Keratinocyte (primary cell): ENCODE data around the gene PRKCD. TPM values are rescaled to one million over a fixed set of nuclear protein-coding genes. Genes with fewer than 3 reads are reported as not detected.

Source experiments
- DNase-seq: peaks from one replicate; pipeline ENCODE4 v3.0.0-alpha.2; 2011; ENCODE audit warnings: low read depth, missing footprints, low spot score
- FAIRE-seq: peaks from 2 replicates; lab custom pipeline; 2011; peaks lifted over from hg19 to GRCh38; lab: Jason Lieb, UNC
- H2AFZ ChIP-seq: 2 replicates; pipeline ENCODE4 v1.6.0; 2012; ENCODE audit warnings: low read length, control low read depth, inconsistent platforms; ENCODE audit not compliant: control insufficient read depth
- H3K27ac ChIP-seq: 2 replicates; pipeline ENCODE4 v1.5.1; 2011; ENCODE audit warnings: low read length; ENCODE audit not compliant: control insufficient read depth, insufficient read depth
- H3K27me3 ChIP-seq: 3 replicates; pipeline ENCODE4 v1.6.0; 2011; ENCODE audit warnings: low read length; ENCODE audit not compliant: control insufficient read depth, insufficient read depth; ENCODE audit errors: extremely low read depth
- H3K36me3 ChIP-seq, 2 experiments: 2 replicates in 1 of 2; 3 replicates in 1 of 2; pipeline ENCODE4 v1.5.1; 2011; ENCODE audit warnings: low read length in 2 of 2, mild to moderate bottlenecking in 1 of 2; ENCODE audit not compliant: control insufficient read depth in 2 of 2, insufficient read depth in 2 of 2; ENCODE audit errors: extremely low read depth in 1 of 2
- H3K4me1 ChIP-seq: 3 replicates; pipeline ENCODE4 v1.5.1; 2011; ENCODE audit warnings: low read length; ENCODE audit not compliant: control insufficient read depth, insufficient read depth; ENCODE audit errors: extremely low read depth
- H3K4me2 ChIP-seq: 3 replicates; pipeline ENCODE4 v1.6.0; 2011; ENCODE audit warnings: low read depth, low read length; ENCODE audit not compliant: control insufficient read depth, insufficient read depth; ENCODE audit errors: extremely low read depth
- H3K4me3 ChIP-seq, 3 experiments: fragments of 200-600 bp in 1 of 3; sonication (generic) in 1 of 3; 2 replicates in 2 of 3; 3 replicates in 1 of 3; pipeline ENCODE4 v1.5.1; 2011 to 2016; ENCODE audit warnings: low read length in 3 of 3, mild to moderate bottlenecking in 3 of 3, control low read depth in 2 of 3, inconsistent platforms in 1 of 3, low read depth in 1 of 3, mixed read lengths in 1 of 3, mixed run types in 1 of 3, moderate library complexity in 1 of 3; ENCODE audit not compliant: control insufficient read depth in 2 of 3, insufficient read depth in 2 of 3; ENCODE audit errors: extremely low read depth in 1 of 3
- H3K79me2 ChIP-seq: 2 replicates; pipeline ENCODE4 v1.6.0; 2012; ENCODE audit warnings: low read length; ENCODE audit not compliant: control insufficient read depth, insufficient read depth
- H3K9ac ChIP-seq: 3 replicates; pipeline ENCODE4 v1.6.0; 2011; ENCODE audit warnings: low read length; ENCODE audit not compliant: control insufficient read depth, insufficient read depth; ENCODE audit errors: extremely low read depth
- H3K9me1 ChIP-seq: 3 replicates; pipeline ENCODE4 v1.6.0; 2011; ENCODE audit warnings: low read length; ENCODE audit not compliant: control insufficient read depth, insufficient read depth; ENCODE audit errors: extremely low read depth
- H3K9me3 ChIP-seq: 2 replicates; pipeline ENCODE4 v1.5.1; 2012; ENCODE audit warnings: low read depth, low read length; ENCODE audit not compliant: control insufficient read depth
- H4K20me1 ChIP-seq: 3 replicates; pipeline ENCODE4 v1.6.0; 2011; ENCODE audit warnings: low read length; ENCODE audit not compliant: control insufficient read depth, insufficient read depth; ENCODE audit errors: extremely low read depth
- EZH2 ChIP-seq: IDR thresholded peaks from one replicate; pipeline ENCODE4 v1.6.1; 2012; ENCODE audit warnings: inconsistent platforms, mild to moderate bottlenecking, low read length, moderate library complexity
- dilution Hi-C: fragments of 300-500 bp; cut with MboI; formaldehyde crosslinking; loops from one replicate; pipeline ENCODE4 v1.7.0; 2020; ENCODE audit warnings: low sequenced_read_pairs; ENCODE audit not compliant: extremely low pct_ligation_motif_present
- polyA plus RNA-seq, 5 experiments: library from polyadenylated mRNA; depleted of rRNA in 3 of 5; stranded (reverse) in 3 of 5; stranded (forward) in 1 of 5; unstranded in 1 of 5; fragments of >200 nt; gene quantifications; 1 replicate in 1 of 5; 2 replicates in 3 of 5; 3 replicates in 1 of 5; pipeline versions ENCODE4 v1.2.1 to v1.2.3, GENCODE V29; 2011 to 2012; ENCODE audit warnings: missing spikeins in 2 of 5, low read depth in 1 of 5, low replicate concordance in 1 of 5
- TF ChIP-seq, protein P1 (sequence below), 3 experiments: IDR thresholded peaks in 1 of 3; conservative IDR thresholded peaks in 1 of 3; optimal IDR thresholded peaks in 1 of 3; 2 replicates in 2 of 3; 3 replicates in 1 of 3; pipeline versions ENCODE3 to v1.5.1; 2011; ENCODE audit warnings: low read length in 3 of 3, mild to moderate bottlenecking in 3 of 3, moderate library complexity in 2 of 3, control low read depth in 1 of 3, inconsistent platforms in 1 of 3; ENCODE audit not compliant: insufficient read depth in 2 of 3; ENCODE audit errors: extremely low read depth in 1 of 3

PRKCD gene
- polyA plus RNA-seq, 1 donor (not counting 4 experiments of a cell fraction or from before 2014, with no cell fraction given) = 25.1 TPM

DNA sequence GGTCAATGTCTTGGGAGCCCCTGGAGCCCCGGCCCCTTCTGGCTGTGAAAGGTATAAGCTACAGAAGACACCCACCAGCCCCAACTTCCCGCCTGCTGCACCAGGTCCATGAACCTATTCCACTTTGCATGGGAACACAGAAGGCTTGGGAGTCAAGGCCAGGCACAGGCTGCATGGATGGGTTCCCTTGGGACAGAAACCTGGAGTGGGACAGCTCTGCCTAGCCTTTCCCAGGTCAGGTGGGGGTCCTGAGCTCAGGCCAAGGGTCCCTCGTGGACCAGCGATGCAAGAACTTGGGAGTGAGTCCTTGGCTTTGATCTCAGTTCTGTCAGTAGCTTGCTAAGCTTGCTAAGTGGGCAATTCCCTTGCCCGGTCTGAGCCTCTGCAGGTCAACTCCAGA lies 69.8 kb downstream of the PRKCD start:
- H3K9me1 ChIP-seq = no peaks in the 10 kb centered on the region
- H3K27me3 ChIP-seq = no peaks in the 10 kb centered on the region
- no peak overlapping the region for H3K9ac ChIP-seq
- no peak overlapping the region for H3K4me2 ChIP-seq
- H3K27ac ChIP-seq = no peak overlapping the region
- H3K4me1 ChIP-seq = peaks cover under 1% of the 10 kb centered on the region
- H4K20me1 ChIP-seq = peaks cover 7% of the 10 kb centered on the region
- H3K4me3 ChIP-seq = no peak overlapping the region
- no peaks in the 10 kb centered on the region for H3K9me3 ChIP-seq
- FAIRE-seq = no peak
- dilution Hi-C loops = no loop called here
- TF ChIP-seq, protein P1, sequence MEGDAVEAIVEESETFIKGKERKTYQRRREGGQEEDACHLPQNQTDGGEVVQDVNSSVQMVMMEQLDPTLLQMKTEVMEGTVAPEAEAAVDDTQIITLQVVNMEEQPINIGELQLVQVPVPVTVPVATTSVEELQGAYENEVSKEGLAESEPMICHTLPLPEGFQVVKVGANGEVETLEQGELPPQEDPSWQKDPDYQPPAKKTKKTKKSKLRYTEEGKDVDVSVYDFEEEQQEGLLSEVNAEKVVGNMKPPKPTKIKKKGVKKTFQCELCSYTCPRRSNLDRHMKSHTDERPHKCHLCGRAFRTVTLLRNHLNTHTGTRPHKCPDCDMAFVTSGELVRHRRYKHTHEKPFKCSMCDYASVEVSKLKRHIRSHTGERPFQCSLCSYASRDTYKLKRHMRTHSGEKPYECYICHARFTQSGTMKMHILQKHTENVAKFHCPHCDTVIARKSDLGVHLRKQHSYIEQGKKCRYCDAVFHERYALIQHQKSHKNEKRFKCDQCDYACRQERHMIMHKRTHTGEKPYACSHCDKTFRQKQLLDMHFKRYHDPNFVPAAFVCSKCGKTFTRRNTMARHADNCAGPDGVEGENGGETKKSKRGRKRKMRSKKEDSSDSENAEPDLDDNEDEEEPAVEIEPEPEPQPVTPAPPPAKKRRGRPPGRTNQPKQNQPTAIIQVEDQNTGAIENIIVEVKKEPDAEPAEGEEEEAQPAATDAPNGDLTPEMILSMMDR (optimal IDR thresholded peaks at IDR 0.05 in 1 of 3, IDR thresholded peaks at IDR 0.05 in 1 of 3, conservative IDR thresholded peaks at IDR 0.05 in 1 of 3; ENCODE audit: extremely low read depth in 1 of 3, insufficient read depth in 2 of 3, low read length in 3 of 3) = no peak
- no peak for TF ChIP-seq EZH2
- no peak overlapping the region for H2AFZ ChIP-seq
- DNase-seq = no peak
- H3K79me2 ChIP-seq = peaks cover 33% of the 10 kb centered on the region
- peaks cover 81 to 88% of the 10 kb centered on the region in 2 experiments for H3K36me3 ChIP-seq

DNA sequence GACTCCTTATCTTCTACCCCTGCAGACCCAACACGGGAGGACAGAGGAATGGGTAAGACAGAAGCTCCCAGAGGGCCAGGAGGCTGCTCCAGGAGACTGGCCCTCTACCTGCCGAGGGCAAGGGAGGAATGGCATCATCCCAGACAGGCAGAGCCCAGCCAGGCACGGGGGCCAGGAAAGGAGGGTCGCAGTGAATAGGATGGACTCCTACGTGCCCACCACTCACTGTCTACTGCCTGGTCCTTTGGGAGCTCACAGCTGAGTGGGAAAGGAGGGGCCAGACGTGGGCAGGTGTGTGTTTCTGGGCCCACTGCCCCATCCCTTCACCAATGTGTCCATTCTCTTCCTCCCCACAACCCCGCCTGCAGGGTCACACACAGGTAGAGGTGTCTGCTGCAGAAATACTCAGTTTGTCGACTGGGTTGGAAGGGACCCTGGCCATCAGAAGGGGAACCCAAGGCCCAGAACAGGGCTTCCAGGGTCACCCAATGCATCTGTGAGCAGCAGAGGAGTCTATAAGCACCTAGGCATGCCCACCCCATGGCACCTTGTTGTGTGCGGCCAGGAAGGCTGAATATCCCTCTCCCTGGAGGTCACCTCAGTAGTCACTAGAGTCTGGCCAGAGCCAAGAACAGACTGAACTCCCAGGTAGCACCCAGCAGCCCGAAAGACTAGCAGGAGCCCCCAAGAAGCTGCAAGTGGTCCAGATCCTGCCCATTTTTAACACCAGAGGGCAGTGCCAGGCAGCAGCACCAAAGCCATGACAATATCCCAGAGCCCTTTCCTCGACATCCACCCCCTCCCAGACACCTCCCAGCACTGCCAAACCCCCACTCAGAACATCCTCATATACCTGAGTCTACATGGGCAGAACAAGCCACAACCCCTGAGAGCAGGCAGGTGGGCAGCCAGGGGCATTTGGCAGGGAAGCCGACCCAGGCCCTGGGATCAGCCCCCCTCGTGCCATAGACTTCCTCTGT lies 70.8 kb downstream of the PRKCD start:
- no peak overlapping the region for H3K27ac ChIP-seq
- H3K4me2 ChIP-seq = no peak overlapping the region
- H3K27me3 ChIP-seq = no peaks in the 10 kb centered on the region
- no peak overlapping the region for H3K9ac ChIP-seq
- no peak overlapping the region for H2AFZ ChIP-seq
- peaks cover 9% of the 10 kb centered on the region for H4K20me1 ChIP-seq
- dilution Hi-C loops = no loop called here
- H3K9me1 ChIP-seq = peaks cover 2% of the 10 kb centered on the region
- H3K4me1 ChIP-seq = peaks cover 10% of the 10 kb centered on the region
- peaks cover 42% of the 10 kb centered on the region for H3K79me2 ChIP-seq
- no peaks in the 10 kb centered on the region for H3K9me3 ChIP-seq
- no peak for DNase-seq
- TF ChIP-seq, protein P1 (optimal IDR thresholded peaks at IDR 0.05 in 1 of 3, IDR thresholded peaks at IDR 0.05 in 1 of 3, conservative IDR thresholded peaks at IDR 0.05 in 1 of 3; ENCODE audit: extremely low read depth in 1 of 3, insufficient read depth in 2 of 3, low read length in 3 of 3) = no peak
- TF ChIP-seq EZH2 = no peak
- FAIRE-seq = no peak
- H3K4me3 ChIP-seq = no peak overlapping the region
- H3K36me3 ChIP-seq = peaks cover 78 to 86% of the 10 kb centered on the region in 2 experiments
